GM12892 (cell line): ENCODE data around the gene KRTAP4-11.
"Not testable (repeated sequence)": the region's sequence is repeated elsewhere in the genome, so short reads cannot be mapped to it uniquely, and the experiment has no call there.

Experiments used
- DNase-seq: peaks from one replicate; pipeline ENCODE4 v3.0.0; 2011; ENCODE audit not compliant: insufficient read length
- FAIRE-seq: peaks from 2 replicates; lab custom pipeline; 2011; peaks lifted over from hg19 to GRCh38; lab: Jason Lieb, UNC
- POLR2A ChIP-seq: IDR thresholded peaks from 2 replicates; pipeline ENCODE4 v1.6.1; 2011; ENCODE audit warnings: low read depth, low read length, control low read depth
- POLR2AphosphoS5 ChIP-seq: IDR thresholded peaks from 2 replicates; pipeline ENCODE4 v1.6.1; 2011; ENCODE audit warnings: low read depth, low read length, control low read depth
- TAF1 ChIP-seq: IDR thresholded peaks from 2 replicates; pipeline ENCODE4 v1.6.1; 2011; ENCODE audit warnings: low read depth, mild to moderate bottlenecking, control low read depth, low read length, borderline replicate concordance

Gene KRTAP4-11

DNA sequence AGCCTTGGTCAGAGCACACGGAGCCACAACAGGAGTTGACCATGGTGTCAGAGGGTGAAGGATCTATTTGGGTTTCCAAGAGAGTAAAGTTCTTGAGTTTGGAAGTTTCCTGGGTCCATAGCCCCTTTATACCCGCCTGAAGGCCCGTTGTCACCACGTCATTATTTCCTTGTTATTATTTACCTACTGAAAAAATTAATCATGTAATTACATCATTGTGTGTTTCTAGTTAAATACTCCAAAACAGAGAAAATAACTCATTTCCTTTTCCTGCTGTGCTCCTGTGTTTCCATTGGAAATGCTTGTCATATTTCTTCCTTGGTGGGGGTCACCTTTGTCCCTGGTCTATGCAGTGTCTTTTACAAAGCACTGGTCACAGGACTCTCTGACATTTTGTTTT lies 20.1 kb downstream of the KRTAP4-11 start, which contains the start of gene KRTAP4-8:
Gene KRTAP4-8, minus strand, starts transcription at position 101 of the 400 bp plus-strand sequence. Its CDS starts 58 bp downstream, at position 43.
- FAIRE-seq (no peak), DNase-seq (no peak)
- TF ChIP-seq POLR2AphosphoS5, result no peak
- TF ChIP-seq TAF1, result no peak
- TF ChIP-seq POLR2A, result no peak

DNA sequence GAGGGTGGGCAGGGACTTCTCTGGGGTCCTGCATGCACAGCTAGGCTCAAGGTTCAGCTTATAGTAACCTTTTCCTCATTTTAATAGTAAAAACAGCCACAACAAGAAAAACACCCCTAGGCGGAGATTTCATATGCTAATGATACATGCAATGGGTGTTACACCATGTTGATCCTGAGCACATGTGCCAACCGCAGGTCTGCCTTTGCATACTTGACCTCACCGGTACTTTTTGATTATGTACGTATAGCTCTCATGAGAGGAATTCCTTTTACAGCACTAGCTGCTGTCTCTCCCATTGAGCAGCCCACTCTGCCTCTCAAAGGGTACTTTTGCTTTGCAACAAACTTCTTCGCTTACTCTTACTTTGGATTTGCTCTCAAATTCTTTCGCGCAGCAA lies 22.1 kb downstream of the KRTAP4-11 start:
- no peak for TF ChIP-seq TAF1
- no peak for TF ChIP-seq POLR2AphosphoS5
- no peak for TF ChIP-seq POLR2A
- DNase-seq, result no peak
- no peak for FAIRE-seq

DNA sequence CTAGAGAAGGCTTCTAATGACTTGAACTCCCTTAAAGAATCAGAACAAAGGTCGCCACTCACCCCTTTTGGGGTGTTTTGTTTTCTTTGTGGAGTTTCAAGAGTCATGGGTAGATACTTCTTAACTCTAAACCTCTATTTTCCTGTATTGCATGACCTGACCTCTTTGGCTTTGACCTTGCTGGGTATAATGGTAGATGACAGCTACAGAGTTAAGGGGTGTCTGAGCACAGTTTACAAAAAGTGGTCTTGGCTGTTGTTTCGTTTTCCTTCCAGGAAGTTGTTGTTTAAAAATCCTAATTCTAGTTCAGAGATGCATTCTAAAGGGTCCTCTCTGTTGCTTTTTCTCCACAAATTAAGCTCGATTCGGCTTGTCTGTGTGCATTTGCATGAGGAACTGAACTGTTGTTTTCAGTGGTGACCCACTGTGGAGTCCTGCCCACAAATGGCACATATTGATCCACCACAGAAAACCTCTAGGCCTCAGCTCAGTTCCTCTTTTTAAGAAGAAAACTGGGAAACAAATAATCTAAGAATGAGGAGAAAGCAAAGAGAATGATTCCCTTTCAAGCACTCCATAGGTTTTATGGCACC lies 29.3 kb downstream of the KRTAP4-11 start:
- FAIRE-seq, DNase-seq: not testable (repeated sequence)

DNA sequence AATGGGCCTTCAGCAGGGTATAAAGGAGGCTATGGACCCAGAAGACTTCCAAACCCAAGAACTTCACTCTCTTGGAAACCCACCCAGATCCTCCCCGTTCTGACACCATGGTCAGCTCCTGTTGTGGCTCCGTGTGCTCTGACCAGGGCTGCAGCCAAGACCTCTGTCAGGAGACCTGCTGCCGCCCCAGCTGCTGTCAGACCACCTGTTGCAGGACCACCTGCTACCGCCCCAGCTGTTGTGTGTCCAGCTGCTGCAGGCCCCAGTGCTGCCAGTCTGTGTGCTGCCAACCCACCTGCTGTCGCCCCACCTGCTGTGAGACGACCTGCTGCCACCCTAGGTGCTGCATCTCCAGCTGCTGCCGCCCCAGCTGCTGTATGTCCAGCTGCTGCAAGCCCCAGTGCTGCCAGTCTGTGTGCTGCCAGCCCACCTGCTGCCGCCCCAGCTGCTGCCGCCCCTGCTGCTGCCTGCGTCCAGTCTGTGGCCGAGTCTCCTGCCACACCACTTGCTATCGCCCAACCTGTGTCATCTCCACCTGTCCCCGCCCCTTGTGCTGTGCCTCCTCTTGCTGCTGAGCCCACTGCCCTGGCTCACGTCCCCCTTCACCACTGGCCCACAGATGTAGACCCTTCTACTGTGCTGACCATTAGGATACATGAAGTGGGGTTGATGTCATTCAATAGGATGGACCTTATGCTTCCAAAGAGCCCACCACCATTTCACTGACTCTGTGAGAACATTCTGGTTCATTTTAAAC lies 33.9 kb downstream of the KRTAP4-11 start, which contains the start of gene KRTAP4-7:
Gene KRTAP4-7, plus strand, starts transcription at position 51 of the 757 bp plus-strand sequence. Its CDS starts 57 bp downstream, at position 108.
- not testable (repeated sequence) for FAIRE-seq, DNase-seq

DNA sequence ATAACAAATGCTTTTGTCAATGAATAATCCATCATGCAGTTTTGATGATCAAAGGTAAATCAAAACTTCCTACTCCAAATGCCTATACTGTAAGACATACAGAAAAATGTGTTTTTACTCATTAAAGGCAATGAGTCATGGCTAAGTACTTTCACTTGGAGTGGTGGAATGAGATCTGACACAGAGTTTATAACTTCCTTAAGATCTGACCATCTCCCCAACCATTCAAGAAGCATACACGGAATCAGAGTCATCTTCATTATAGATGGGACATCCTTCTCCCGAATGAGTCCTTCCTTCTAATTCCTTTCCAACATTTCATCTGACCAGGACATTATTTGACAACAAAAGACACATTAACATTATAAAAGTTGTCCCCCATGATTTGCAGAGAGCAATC lies 34.7 kb downstream of the KRTAP4-11 start:
- FAIRE-seq, DNase-seq: not testable (repeated sequence)

DNA sequence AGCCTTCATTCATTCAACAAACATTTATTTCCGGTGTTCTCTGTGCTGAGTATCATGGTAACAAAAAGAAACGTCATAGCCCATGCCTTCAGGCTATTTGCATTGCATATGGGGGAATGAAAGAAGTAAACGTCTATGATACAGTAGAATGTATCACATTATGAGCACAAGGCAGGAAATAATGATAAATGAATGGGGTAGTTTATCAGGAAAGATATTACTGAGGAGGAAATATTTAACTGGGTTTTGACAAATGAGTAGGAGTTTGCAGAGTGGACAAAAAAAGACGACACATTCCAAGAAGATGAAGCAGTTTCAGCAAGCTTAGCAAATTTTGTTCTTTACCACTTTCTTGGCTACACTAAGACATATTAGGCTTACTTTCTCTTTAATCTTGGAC lies 35.5 kb downstream of the KRTAP4-11 start:
- DNase-seq (no peak), FAIRE-seq (no peak)
- TF ChIP-seq POLR2A (no peak), POLR2AphosphoS5 (no peak), TAF1 (no peak)

DNA sequence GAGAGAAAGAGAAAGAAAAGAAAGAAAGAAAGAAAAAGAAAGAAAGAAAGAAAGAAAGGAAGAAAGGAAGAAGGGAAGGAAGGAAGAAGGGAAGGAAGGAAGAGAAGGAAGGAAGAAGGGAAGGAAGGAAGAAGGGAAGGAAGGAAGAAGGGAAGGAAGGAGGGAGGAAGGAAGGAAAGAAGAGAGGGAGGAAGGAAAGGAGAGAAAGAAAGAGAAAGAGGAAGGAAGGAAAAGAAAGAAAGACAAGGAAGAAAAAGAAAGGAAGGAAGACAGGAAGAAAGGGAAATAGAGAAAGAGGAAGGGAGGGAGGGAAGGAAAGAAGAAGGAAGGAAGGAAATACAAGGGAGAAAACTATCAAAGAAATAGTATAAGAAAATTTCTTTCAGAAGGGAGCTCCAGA lies 41.4 kb downstream of the KRTAP4-11 start:
- TF ChIP-seq POLR2AphosphoS5 (no peak), POLR2A (no peak), TAF1 (no peak)
- FAIRE-seq, result no peak

DNA sequence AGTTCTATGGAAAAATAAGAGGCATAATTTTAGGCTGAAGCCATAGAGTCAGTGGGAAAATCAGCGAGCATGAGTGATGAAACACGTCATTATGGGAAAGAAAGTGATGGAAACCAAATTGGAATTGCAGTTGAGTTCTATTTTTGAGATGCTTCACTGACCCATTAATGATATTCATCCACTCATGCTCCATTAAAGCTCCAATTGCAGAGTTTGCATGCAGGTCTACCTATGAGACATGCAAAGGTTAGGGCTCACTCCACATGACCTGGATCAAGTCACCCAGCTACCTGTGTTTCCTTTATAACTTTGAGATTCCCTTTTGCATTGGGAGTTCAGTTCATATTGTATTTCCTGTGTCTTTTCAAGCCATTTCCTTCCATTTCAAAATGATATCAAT lies 44.5 kb downstream of the KRTAP4-11 start:
- FAIRE-seq (no peak), DNase-seq (no peak)
- TF ChIP-seq POLR2A, result no peak
- no peak for TF ChIP-seq POLR2AphosphoS5
- TF ChIP-seq TAF1, result no peak

More for the DNA sequence above, 41.4 kb downstream of the KRTAP4-11 start:
- DNase-seq, result no peak

DNA sequence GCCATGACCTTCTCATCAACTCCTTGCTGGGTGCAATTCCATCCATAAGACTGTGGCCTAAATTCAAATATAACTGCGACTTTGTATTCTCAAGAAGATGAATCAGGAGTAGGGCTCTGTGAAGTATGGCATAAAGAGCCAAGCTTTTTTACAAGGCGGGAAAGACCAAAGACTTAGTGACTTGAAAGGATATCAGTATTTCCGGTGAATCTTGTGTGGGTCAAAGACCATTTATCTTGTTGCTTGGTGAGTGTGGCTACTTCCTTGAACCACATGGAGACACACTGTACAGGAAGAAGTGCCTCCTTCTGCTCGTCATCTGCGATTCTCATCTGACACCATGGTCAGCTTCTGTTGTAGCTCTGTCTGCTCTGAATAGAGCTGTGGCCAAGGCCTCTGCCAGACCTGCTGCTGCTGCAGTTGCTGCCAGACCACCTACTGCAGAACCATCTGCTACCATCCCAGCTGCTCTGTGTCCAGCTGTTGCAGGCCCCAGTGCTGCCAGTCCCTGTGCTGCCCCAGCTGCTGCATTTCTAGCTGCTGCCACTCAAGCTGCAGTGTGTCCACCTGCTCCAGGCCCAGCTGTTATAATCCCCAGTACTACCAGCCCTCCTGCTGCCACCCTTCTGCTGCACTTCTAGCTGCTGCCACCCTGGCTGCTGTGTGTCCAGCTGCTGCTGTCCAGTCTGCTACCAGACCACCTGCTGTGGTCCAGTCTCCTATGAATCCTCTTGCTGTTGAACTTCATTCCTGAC lies 46.4 kb downstream of the KRTAP4-11 start:
- FAIRE-seq, result no peak
- no peak for DNase-seq
- TF ChIP-seq TAF1 (no peak), POLR2A (no peak), POLR2AphosphoS5 (no peak)

DNA sequence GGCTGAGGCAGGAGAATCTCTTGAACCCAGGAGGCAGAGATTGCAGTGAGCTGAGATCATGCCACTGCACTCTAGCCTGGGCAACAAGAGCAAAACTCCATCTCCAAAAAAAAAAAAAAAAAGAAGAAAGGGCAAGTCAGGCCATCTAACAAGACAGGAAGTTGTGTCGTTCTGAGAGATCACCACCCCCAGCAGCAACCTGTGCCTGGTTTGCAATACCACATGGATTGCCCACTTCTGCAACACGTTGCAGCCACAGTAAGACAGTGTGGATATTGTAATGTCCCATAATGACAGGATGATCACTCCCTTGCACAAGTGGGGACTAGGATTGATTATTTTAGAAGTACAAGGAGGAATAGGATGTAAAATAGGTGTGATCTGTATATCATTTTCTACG lies 49.1 kb downstream of the KRTAP4-11 start:
- no peak for FAIRE-seq
- no peak for TF ChIP-seq TAF1
- TF ChIP-seq POLR2A, result no peak
- no peak for TF ChIP-seq POLR2AphosphoS5
- no peak for DNase-seq

DNA sequence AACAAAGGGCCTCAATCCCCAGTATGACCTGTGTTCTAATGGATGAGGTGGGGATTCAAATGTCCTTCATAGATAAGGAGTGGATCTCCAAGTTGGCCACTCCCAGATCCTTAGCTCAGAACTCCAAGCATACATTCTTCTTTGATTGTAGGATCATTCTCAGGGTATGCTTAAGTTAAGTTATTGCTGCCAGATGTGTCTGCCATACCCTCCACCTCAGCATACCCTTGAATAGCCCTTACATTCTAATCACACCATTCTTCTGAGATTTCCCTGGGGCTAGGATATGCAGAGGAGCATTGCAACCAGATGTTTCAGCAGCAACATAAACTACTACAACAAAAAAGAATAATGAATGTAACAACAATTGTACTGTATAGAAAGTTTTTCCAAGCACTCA lies 50.9 kb downstream of the KRTAP4-11 start:
- TF ChIP-seq TAF1 (no peak), POLR2A (no peak), POLR2AphosphoS5 (no peak)
- FAIRE-seq (no peak), DNase-seq (no peak)
